ENCODE data around the gene TRIM25. TPM values are rescaled to one million over a fixed set of nuclear protein-coding genes. Genes with fewer than 3 reads are reported as not detected.

TRIM25 gene
- polyA plus RNA-seq, 1 donor, result 14.6 TPM

- no peak for DNase-seq
Observed at GRCh38 chr17:56894859-56895455, 18.9 kb downstream of the TRIM25 start.

GRCh38 chr17:56893503-56893902 is 20.3 kb downstream of the TRIM25 start:
- DNase-seq, result no peak

GRCh38 chr17:56892333-56892732 is 21.5 kb downstream of the TRIM25 start:
- DNase-seq, result no peak

GRCh38 chr17:56891751-56892150 is 22.1 kb downstream of the TRIM25 start:
- no peak for DNase-seq

- no peak for DNase-seq
Observed at GRCh38 chr17:56890906-56891674, 22.8 kb downstream of the TRIM25 start.

- no peak for DNase-seq
Observed at GRCh38 chr17:56890390-56890789, 23.5 kb downstream of the TRIM25 start.

- DNase-seq, result no peak
Observed at GRCh38 chr17:56887552-56888467, 26.0 kb downstream of the TRIM25 start.

- DNase-seq, result no peak
Observed at GRCh38 chr17:56887105-56887504, 26.7 kb downstream of the TRIM25 start.

- no peak for DNase-seq
Observed at GRCh38 chr17:56886288-56886731, 27.5 kb downstream of the TRIM25 start.

GRCh38 chr17:56885312-56885657 is 28.6 kb downstream of the TRIM25 start:
- DNase-seq, result no peak

GRCh38 chr17:56884483-56885311 is 29.2 kb downstream of the TRIM25 start:
- DNase-seq, result no peak

- no peak for DNase-seq
Observed at GRCh38 chr17:56883616-56884015, 30.2 kb downstream of the TRIM25 start.

GRCh38 chr17:56881685-56882295 is 32.1 kb downstream of the TRIM25 start:
- no peak for DNase-seq

- DNase-seq, result no peak
Observed at GRCh38 chr17:56880571-56880970, 33.3 kb downstream of the TRIM25 start.

- no peak for DNase-seq
Observed at GRCh38 chr17:56880133-56880532, 33.7 kb downstream of the TRIM25 start.

- DNase-seq, result no peak
Observed at GRCh38 chr17:56879280-56879679, 34.6 kb downstream of the TRIM25 start.

- DNase-seq, result no peak
Observed at GRCh38 chr17:56876766-56877179, 37.1 kb downstream of the TRIM25 start.

GRCh38 chr17:56870081-56870651 is 43.7 kb downstream of the TRIM25 start:
- no peak for DNase-seq

- no peak for DNase-seq
Observed at GRCh38 chr17:56868716-56869115, 45.1 kb downstream of the TRIM25 start.

- no peak for DNase-seq
Observed at GRCh38 chr17:56867948-56868376, 45.9 kb downstream of the TRIM25 start.

- no peak for DNase-seq
Observed at GRCh38 chr17:56866496-56866895, 47.4 kb downstream of the TRIM25 start.
